HepG2 (cell line): ENCODE data around the gene HLCS. TPM values are rescaled to one million over a fixed set of nuclear protein-coding genes. Genes with fewer than 3 reads are reported as not detected.
A peak's percentile ranks its signal among the peaks of the same experiment; 100 is the strongest.

Experiments used
- ATAC-seq: fragments of 200-7000 bp; cut with Tn5 transposase; 3 replicates; pipeline ENCODE4 v1.9.1; 2020; ENCODE audit warnings: mild to moderate bottlenecking, moderate library complexity
- BruUV-seq: library from RNA; stranded (reverse); fragments of 400-500 nt; replicated peaks from 2 replicates; lab custom pipeline; 2021; lab: Mats Ljungman, UMichigan
- CTCF ChIA-PET: fragments of 300-600 bp; formaldehyde crosslinking; extraction: SDS; loops from one replicate; lab custom pipeline; 2021; ENCODE audit warnings: low total read pairs, inconsistent platforms, low intra/inter-chr PET ratio; lab: Yijun Ruan, JAX
- POLR2A ChIA-PET: fragments of 350-600 bp; sonication (Branson Sonifier 250); formaldehyde crosslinking; loops from one replicate; lab custom pipeline; 2020; ENCODE audit warnings: antibody characterized with exemption, inconsistent platforms; lab: Yijun Ruan, JAX
- DNase-seq: peaks from one replicate; pipeline ENCODE4 v3.0.0-alpha.2; 2015; ENCODE audit warnings: low spot score
- FAIRE-seq: peaks from 3 replicates; lab custom pipeline; 2011; peaks lifted over from hg19 to GRCh38; lab: Jason Lieb, UNC
- H2AFZ ChIP-seq: one replicate; pipeline ENCODE4 v1.6.1; 2011; ENCODE audit warnings: low read length, inconsistent platforms
- H3K27ac ChIP-seq: fragments of 300-600 bp; 3 replicates; pipeline ENCODE4 v1.8.0; 2011; ENCODE audit warnings: mixed run types, mild to moderate bottlenecking, mixed read lengths, low read length, inconsistent platforms; ENCODE audit not compliant: insufficient read depth; ENCODE audit errors: extremely low read length
- H3K27me3 ChIP-seq, 2 experiments: fragments of 200-600 bp in 1 of 2; 2 replicates in 1 of 2; 3 replicates in 1 of 2; pipeline versions ENCODE4 v1.6.0 to v1.8.0; 2011; ENCODE audit warnings: low read length in 2 of 2, mild to moderate bottlenecking in 2 of 2, moderate library complexity in 2 of 2, inconsistent platforms in 1 of 2; ENCODE audit not compliant: insufficient read depth in 2 of 2, control insufficient read depth in 1 of 2
- H3K36me3 ChIP-seq, 2 experiments: fragments of 200-600 bp in 1 of 2; replicated peaks in 1 of 2; 2 replicates in 1 of 2; 3 replicates in 1 of 2; pipeline versions ENCODE4 v1.5.1 to v1.8.0; 2011; ENCODE audit warnings: low read length in 2 of 2, inconsistent platforms in 1 of 2; ENCODE audit not compliant: insufficient read depth in 2 of 2, control insufficient read depth in 1 of 2
- H3K4me1 ChIP-seq: 2 replicates; pipeline ENCODE4 v1.5.1; 2012; ENCODE audit warnings: low read length, inconsistent platforms; ENCODE audit not compliant: insufficient read depth
- H3K4me2 ChIP-seq: 2 replicates; pipeline ENCODE4 v1.6.0; 2011; ENCODE audit warnings: low read depth, low read length, inconsistent platforms
- H3K4me3 ChIP-seq, 3 experiments: fragments of 200-600 bp in 1 of 3; sonication (generic), shearing (Covaris generic) in 1 of 3; replicated peaks in 1 of 3; 2 replicates each; pipeline ENCODE4 v1.5.1; 2011 to 2016; ENCODE audit warnings: low read length in 3 of 3, inconsistent platforms in 2 of 3, low read depth in 2 of 3, mild to moderate bottlenecking in 2 of 3, control low read depth in 1 of 3, mixed read lengths in 1 of 3; ENCODE audit not compliant: insufficient read depth in 1 of 3
- H3K79me2 ChIP-seq: one replicate; pipeline ENCODE4 v1.6.1; 2011; ENCODE audit warnings: low read length, inconsistent platforms; ENCODE audit not compliant: insufficient read depth
- H3K9ac ChIP-seq: 2 replicates; pipeline ENCODE4 v1.6.0; 2011; ENCODE audit warnings: mild to moderate bottlenecking, low read depth, low read length, inconsistent platforms; ENCODE audit not compliant: insufficient read depth
- H3K9me3 ChIP-seq: 2 replicates; pipeline ENCODE4 v1.5.1; 2012; ENCODE audit warnings: mild to moderate bottlenecking, low read length
- H4K20me1 ChIP-seq: 2 replicates; pipeline ENCODE4 v1.6.0; 2011; ENCODE audit warnings: inconsistent platforms, mild to moderate bottlenecking, low read length, moderate library complexity; ENCODE audit not compliant: insufficient read depth
- FOXA3 ChIP-seq: IDR thresholded peaks from 2 replicates; pipeline ENCODE4 v1.6.1; 2016; ENCODE audit warnings: missing genetic modification reagents, missing compliant biosample characterization
- KAT8 ChIP-seq: IDR thresholded peaks from 2 replicates; pipeline ENCODE4 v1.6.1; 2016; ENCODE audit warnings: missing genetic modification reagents, missing compliant biosample characterization
- MAFK ChIP-seq, 2 experiments: IDR thresholded peaks in 1 of 2; conservative IDR thresholded peaks in 1 of 2; 2 replicates each; pipeline ENCODE4 v1.6.1; 2011; ENCODE audit warnings: improper control_type of control experiment in 2 of 2, low read length in 2 of 2
- WGBS: methylation state at CpG from one replicate; pipeline ENCODE4 v1.1.6; 2017; ENCODE audit warnings: low lambda C conversion rate; 5-methylcytosine and 5-hydroxymethylcytosine counted together
- in situ Hi-C: cut with HindIII; loops from 2 replicates; pipeline ENCODE4 v1.10.0; 2017; ENCODE audit warnings: low pct_unique_long_range_greater_than_20kb; ENCODE audit not compliant: extremely low pct_ligation_motif_present
- intact Hi-C: fragments of 100-400 bp; cut with micrococcal nuclease; formaldehyde crosslinking; loops from one replicate; pipeline ENCODE4 v1.10.0; 2022; ENCODE audit not compliant: unreplicated experiment
- polyA plus RNA-seq, 8 experiments: library from polyadenylated mRNA; depleted of rRNA in 3 of 8; stranded (reverse) in 7 of 8; unstranded in 1 of 8; fragments of >200 nt; fragmentation: Illumina TruSeq in 4 of 8; extraction: Trizol in 4 of 8; gene quantifications; 2 replicates each; pipeline versions ENCODE4 v1.2.1 to v1.2.3, GENCODE V29; 2011 to 2016; ENCODE audit warnings: low read depth in 4 of 8, missing spikeins in 1 of 8, mixed read lengths in 1 of 8; ENCODE audit not compliant: insufficient read depth in 1 of 8
- total RNA-seq, 5 experiments: library from RNA; depleted of rRNA; stranded (reverse); fragments of >200 nt; fragmentation: Illumina TruSeq; extraction: Trizol; gene quantifications; 2 replicates each; pipeline ENCODE4 v1.2.3, GENCODE V29; 2016; ENCODE audit warnings: low read depth in 1 of 5
- TF ChIP-seq, protein P1 (sequence below): sonication (generic); formaldehyde crosslinking; IDR thresholded peaks from 2 replicates; pipeline ENCODE4 v1.5.0; 2020; ENCODE audit warnings: missing genetic modification reagents
- TF ChIP-seq, protein P2 (sequence below): IDR thresholded peaks from 2 replicates; pipeline ENCODE4 v1.6.1; 2016; ENCODE audit warnings: low read depth, borderline replicate concordance
- TF ChIP-seq, protein P3 (sequence below): sonication (generic); formaldehyde crosslinking; IDR thresholded peaks from 2 replicates; pipeline ENCODE4 v1.4.0; 2020; ENCODE audit warnings: mild to moderate bottlenecking, missing genetic modification reagents

Gene HLCS
- total and polyA plus RNA-seq, 2 of the 13 experiments (the other 11 are each of a cell fraction or from before 2014, with no cell fraction given): 7.9 to 12.3 TPM

DNA sequence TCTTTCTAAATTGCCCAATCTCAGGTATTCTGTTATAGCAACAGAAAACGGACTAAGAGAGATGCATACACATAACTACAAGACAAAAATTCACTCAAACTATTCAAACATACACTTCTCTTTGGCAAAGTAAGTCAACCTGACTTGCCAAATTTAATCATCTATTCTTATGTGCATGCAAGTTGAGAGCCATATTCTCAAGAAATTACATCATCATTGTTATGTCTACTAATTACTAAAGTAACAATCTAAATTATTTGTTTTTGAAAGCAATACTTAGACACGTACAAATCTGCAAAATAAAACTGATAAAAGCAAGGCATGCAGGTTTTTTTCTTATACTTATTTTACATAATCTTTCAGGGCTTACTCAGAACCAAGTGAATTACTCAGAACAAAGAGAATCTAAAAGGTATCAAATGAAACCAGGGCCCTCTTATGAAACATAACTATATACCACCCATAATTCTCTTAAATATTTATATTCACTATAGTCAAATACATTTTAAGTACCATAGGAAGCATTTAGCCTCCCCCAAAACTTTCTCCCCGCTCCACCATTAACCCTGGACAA, 62.3 kb downstream of the HLCS start:
- in situ Hi-C loops: no loop called here
- Histone ChIP-seq H4K20me1 (no peaks in the 10 kb centered on the region), H3K27me3 (no peaks in the 10 kb centered on the region), H3K4me1 (peaks cover under 1% of the 10 kb centered on the region), H3K4me3 (no peak overlapping the region), H3K27ac (no peak overlapping the region), H3K4me2 (no peak overlapping the region), H3K36me3 (peaks cover 0 to 1% of the 10 kb centered on the region in 2 experiments; a peak in 2 of 5 replicates), H3K9ac (no peak overlapping the region), H3K79me2 (no peaks in the 10 kb centered on the region), H2AFZ (no peak overlapping the region), H3K9me3 (no peaks in the 10 kb centered on the region)
- ATAC-seq: no peak
- FAIRE-seq: no peak
- ChIA-PET POLR2A (no interaction called here), CTCF (no interaction called here)
- 97% methylated on average over 3 of the region's 3 CpGs for WGBS
- DNase-seq: no peak
- BruUV-seq: no TSS peak
- TF ChIP-seq, protein P1, sequence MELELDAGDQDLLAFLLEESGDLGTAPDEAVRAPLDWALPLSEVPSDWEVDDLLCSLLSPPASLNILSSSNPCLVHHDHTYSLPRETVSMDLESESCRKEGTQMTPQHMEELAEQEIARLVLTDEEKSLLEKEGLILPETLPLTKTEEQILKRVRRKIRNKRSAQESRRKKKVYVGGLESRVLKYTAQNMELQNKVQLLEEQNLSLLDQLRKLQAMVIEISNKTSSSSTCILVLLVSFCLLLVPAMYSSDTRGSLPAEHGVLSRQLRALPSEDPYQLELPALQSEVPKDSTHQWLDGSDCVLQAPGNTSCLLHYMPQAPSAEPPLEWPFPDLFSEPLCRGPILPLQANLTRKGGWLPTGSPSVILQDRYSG: no peak
- intact Hi-C loops: no loop called here

DNA sequence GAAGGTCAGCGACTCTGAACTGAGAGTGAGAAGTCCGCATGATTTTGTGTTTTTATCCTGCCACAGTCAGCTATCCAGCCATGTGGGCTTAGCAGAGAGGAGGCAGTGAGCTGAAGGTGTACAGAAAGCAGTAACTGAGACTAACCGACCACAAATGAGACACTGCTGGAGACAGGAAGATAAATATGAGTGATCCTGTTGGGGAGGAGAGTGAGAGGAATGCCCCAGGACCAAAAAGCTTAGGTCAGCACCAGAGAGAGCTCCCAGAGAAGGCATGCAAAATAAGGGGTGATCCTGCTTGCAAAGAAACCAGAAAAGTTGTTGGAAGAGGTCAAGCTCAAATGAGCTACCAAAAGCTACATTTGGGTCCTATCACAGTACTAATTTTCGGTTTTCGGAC, 63.7 kb downstream of the HLCS start:
- H3K9ac ChIP-seq: no peak overlapping the region
- 94% methylated on average over 5 of the region's 5 CpGs for WGBS
- POLR2A ChIA-PET: no interaction called here
- ATAC-seq (no peak), DNase-seq (no peak), FAIRE-seq (no peak)
- H3K79me2 ChIP-seq: no peaks in the 10 kb centered on the region
- peaks cover 0 to 1% of the 10 kb centered on the region in 2 experiments; a peak in 2 of 5 replicates for H3K36me3 ChIP-seq
- BruUV-seq: no TSS peak
- intact Hi-C loops: no loop called here
- H3K4me2 ChIP-seq: no peak overlapping the region
- no peak for TF ChIP-seq KAT8 (CRISPR knock-in tag)
- TF ChIP-seq MAFK (conservative IDR thresholded peaks at IDR 0.05 in 1 of 2, IDR thresholded peaks at IDR 0.05 in 1 of 2; ENCODE audit: low read length in 2 of 2): peak; percentile 26 to 30; a peak in 2 of 4 replicates
- TF ChIP-seq, protein P2, sequence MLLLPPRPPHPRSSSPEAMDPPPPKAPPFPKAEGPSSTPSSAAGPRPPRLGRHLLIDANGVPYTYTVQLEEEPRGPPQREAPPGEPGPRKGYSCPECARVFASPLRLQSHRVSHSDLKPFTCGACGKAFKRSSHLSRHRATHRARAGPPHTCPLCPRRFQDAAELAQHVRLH (CRISPR knock-in tag): no peak
- TF ChIP-seq, protein P3, sequence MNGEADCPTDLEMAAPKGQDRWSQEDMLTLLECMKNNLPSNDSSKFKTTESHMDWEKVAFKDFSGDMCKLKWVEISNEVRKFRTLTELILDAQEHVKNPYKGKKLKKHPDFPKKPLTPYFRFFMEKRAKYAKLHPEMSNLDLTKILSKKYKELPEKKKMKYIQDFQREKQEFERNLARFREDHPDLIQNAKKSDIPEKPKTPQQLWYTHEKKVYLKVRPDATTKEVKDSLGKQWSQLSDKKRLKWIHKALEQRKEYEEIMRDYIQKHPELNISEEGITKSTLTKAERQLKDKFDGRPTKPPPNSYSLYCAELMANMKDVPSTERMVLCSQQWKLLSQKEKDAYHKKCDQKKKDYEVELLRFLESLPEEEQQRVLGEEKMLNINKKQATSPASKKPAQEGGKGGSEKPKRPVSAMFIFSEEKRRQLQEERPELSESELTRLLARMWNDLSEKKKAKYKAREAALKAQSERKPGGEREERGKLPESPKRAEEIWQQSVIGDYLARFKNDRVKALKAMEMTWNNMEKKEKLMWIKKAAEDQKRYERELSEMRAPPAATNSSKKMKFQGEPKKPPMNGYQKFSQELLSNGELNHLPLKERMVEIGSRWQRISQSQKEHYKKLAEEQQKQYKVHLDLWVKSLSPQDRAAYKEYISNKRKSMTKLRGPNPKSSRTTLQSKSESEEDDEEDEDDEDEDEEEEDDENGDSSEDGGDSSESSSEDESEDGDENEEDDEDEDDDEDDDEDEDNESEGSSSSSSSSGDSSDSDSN: no peak
- no peak for TF ChIP-seq FOXA3 (CRISPR knock-in tag)
- no peak overlapping the region for H3K4me3 ChIP-seq
- H3K27ac ChIP-seq: no peak overlapping the region
- CTCF ChIA-PET: no interaction called here
- in situ Hi-C loops: no loop called here
- no peaks in the 10 kb centered on the region for H4K20me1 ChIP-seq
- no peaks in the 10 kb centered on the region for H3K27me3 ChIP-seq
- no peaks in the 10 kb centered on the region for H3K4me1 ChIP-seq
- H2AFZ ChIP-seq: no peak overlapping the region
- no peaks in the 10 kb centered on the region for H3K9me3 ChIP-seq
